Stimulated activated CD4-positive, alpha-beta T cell treated with anti-CD3 and anti-CD28 coated beads, Interleukin-15, amount 100 ng/mL, for 48 hours (primary cell): ENCODE data around the gene PHKG2.

Source experiments
- DNase-seq, 2 donors: peaks; one replicate each; pipeline ENCODE4 v3.0.0-alpha.2; 2020; ENCODE audit warnings: low read depth in 2 of 2

The PHKG2 gene

GRCh38 chr16:30728321-30728720 is 19.9 kb upstream of the PHKG2 start:
- DNase-seq = no peak

GRCh38 chr16:30728899-30729672 is 19.1 kb upstream of the PHKG2 start:
- DNase-seq = no peak

- DNase-seq = no peak
These were observed 16.8 kb upstream of the PHKG2 start for GRCh38 chr16:30731411-30731810.

GRCh38 chr16:30736995-30737793 is 11.0 kb upstream of the PHKG2 start:
- DNase-seq = no peak

- no peak for DNase-seq
These were observed 10.2 kb upstream of the PHKG2 start for GRCh38 chr16:30737794-30738648.

GRCh38 chr16:30738984-30739951 is 9.0 kb upstream of the PHKG2 start:
- no peak for DNase-seq

- DNase-seq = no peak
These were observed 7.6 kb upstream of the PHKG2 start for GRCh38 chr16:30740364-30741251.

GRCh38 chr16:30741461-30741914 is 6.7 kb upstream of the PHKG2 start:
- no peak for DNase-seq

- no peak for DNase-seq
These were observed 4.5 kb upstream of the PHKG2 start for GRCh38 chr16:30743716-30744115.

GRCh38 chr16:30744183-30744582 is 4.0 kb upstream of the PHKG2 start:
- no peak for DNase-seq

- DNase-seq = no peak
These were observed 3.1 kb upstream of the PHKG2 start for GRCh38 chr16:30745082-30745481.

GRCh38 chr16:30746638-30747175 is 1.5 kb upstream of the PHKG2 start:
- DNase-seq = no peak

GRCh38 chr16:30747331-30747730 is 894 bp upstream of the PHKG2 start:
- no peak for DNase-seq

GRCh38 chr16:30748634-30749445 is 615 bp downstream of the PHKG2 start:
- no peak for DNase-seq

GRCh38 chr16:30750201-30750600 is 2.0 kb downstream of the PHKG2 start:
- no peak for DNase-seq

GRCh38 chr16:30750876-30751465 is 2.7 kb downstream of the PHKG2 start:
- DNase-seq = no peak

GRCh38 chr16:30753596-30753995 is 5.4 kb downstream of the PHKG2 start:
- DNase-seq = no peak
